ENCODE results near the gene ARL4D. TPM values are rescaled to one million over a fixed set of nuclear protein-coding genes. Genes with fewer than 3 reads are reported as not detected.

The ARL4D gene
- total RNA-seq (ENCODE audit: low replicate concordance) = 22.2 and 70.8 TPM in 2 replicates

- peak; percentile 80 for DNase-seq (ENCODE audit: low read depth)
These were observed at the start of gene ARL4D for GRCh38 chr17:43398724-43399595. Gene ARL4D, plus strand, starts transcription at chr17:43398993. Its CDS starts 740 bp downstream, at chr17:43399733.

GRCh38 chr17:43349142-43349541 is 49.7 kb upstream of the ARL4D start:
- peak; percentile 46 for TF ChIP-seq CTCF (IDR thresholded peaks at IDR 0.05; ENCODE audit: insufficient read depth, low read length)
- H3K4me3 ChIP-seq (ENCODE audit: low read depth, low read length) = no peak overlapping the region
- no peak for DNase-seq (ENCODE audit: low read depth)

More at GRCh38 chr17:43398724-43399595, at the start of gene ARL4D:
- TF ChIP-seq CTCF (IDR thresholded peaks at IDR 0.05; ENCODE audit: insufficient read depth, low read length) = no peak
- peak within 1 kb of the TSS; percentile 97 for H3K4me3 ChIP-seq (ENCODE audit: low read depth, low read length)

- TF ChIP-seq CTCF (IDR thresholded peaks at IDR 0.05; ENCODE audit: insufficient read depth, low read length) = no peak
- no peak overlapping the region for H3K4me3 ChIP-seq (ENCODE audit: low read depth, low read length)
- DNase-seq (ENCODE audit: low read depth) = no peak
These were observed 47.9 kb upstream of the ARL4D start for GRCh38 chr17:43350888-43351361.

GRCh38 chr17:43351691-43352090 is 47.1 kb upstream of the ARL4D start:
- no peak for TF ChIP-seq CTCF (IDR thresholded peaks at IDR 0.05; ENCODE audit: insufficient read depth, low read length)
- no peak overlapping the region for H3K4me3 ChIP-seq (ENCODE audit: low read depth, low read length)
- DNase-seq (ENCODE audit: low read depth) = no peak

- H3K4me3 ChIP-seq (ENCODE audit: low read depth, low read length) = no peak overlapping the region
- no peak for DNase-seq (ENCODE audit: low read depth)
- no peak for TF ChIP-seq CTCF (IDR thresholded peaks at IDR 0.05; ENCODE audit: insufficient read depth, low read length)
These were observed 46.0 kb upstream of the ARL4D start for GRCh38 chr17:43352579-43353331.

- TF ChIP-seq CTCF (IDR thresholded peaks at IDR 0.05; ENCODE audit: insufficient read depth, low read length) = no peak
- H3K4me3 ChIP-seq (ENCODE audit: low read depth, low read length) = no peak overlapping the region
- DNase-seq (ENCODE audit: low read depth) = no peak
These were observed 45.4 kb upstream of the ARL4D start for GRCh38 chr17:43353393-43353792.
